CD4-positive, CD25-positive, alpha-beta regulatory T cell (primary cell): Measurements from ENCODE around the gene ZNF483. TPM values are rescaled to one million over a fixed set of nuclear protein-coding genes. Genes with fewer than 3 reads are reported as not detected.
"Not testable (repeated sequence)": the region's sequence is repeated elsewhere in the genome, so short reads cannot be mapped to it uniquely, and the experiment has no call there.

ENCODE experiments used
- ATAC-seq, 2 donors: fragments of 150-1000 bp; cut with Tn5 transposase; one replicate each; pipeline ENCODE4 v1.10.0; 2021; ENCODE audit warnings: low read depth in 2 of 2, moderate number of reproducible peaks in 2 of 2, moderate library complexity in 1 of 2
- DNase-seq, 3 donors: peaks; one replicate each; pipeline versions ENCODE4 v3.0.0 to v3.0.0-alpha.2; 2012 to 2022; ENCODE audit warnings: mixed read lengths in 1 of 3
- H3K27ac ChIP-seq: one replicate; pipeline ENCODE4 v1.7.0; 2013; ENCODE audit warnings: mild to moderate bottlenecking, low read length; ENCODE audit not compliant: insufficient read depth, poor library complexity, severe bottlenecking
- H3K27me3 ChIP-seq: one replicate; pipeline ENCODE4 v1.7.0; 2013; ENCODE audit warnings: low read length; ENCODE audit not compliant: control insufficient read depth, insufficient read depth
- H3K36me3 ChIP-seq: one replicate; pipeline ENCODE4 v1.7.0; 2013; ENCODE audit warnings: mild to moderate bottlenecking, low read length, moderate library complexity; ENCODE audit not compliant: control insufficient read depth, insufficient read depth
- H3K4me1 ChIP-seq: 2 replicates; pipeline ENCODE4 v1.7.0; 2013; ENCODE audit warnings: mild to moderate bottlenecking, low read length; ENCODE audit not compliant: insufficient read depth, control insufficient read depth, poor library complexity, severe bottlenecking
- H3K4me3 ChIP-seq: one replicate; pipeline ENCODE4 v1.7.0; 2013; ENCODE audit warnings: low read depth, mild to moderate bottlenecking, low read length, moderate library complexity
- H3K9me3 ChIP-seq, 2 experiments: 1 replicate in 1 of 2; 2 replicates in 1 of 2; pipeline ENCODE4 v1.7.0; 2013; ENCODE audit warnings: low read length in 2 of 2, mild to moderate bottlenecking in 1 of 2, moderate library complexity in 1 of 2; ENCODE audit not compliant: control insufficient read depth in 2 of 2
- H3K27ac Mint-ChIP-seq, 3 donors: one replicate each; pipeline ENCODE4 v1.8.0; 2020 to 2022; ENCODE audit warnings: mild to moderate bottlenecking in 3 of 3, mixed read lengths in 3 of 3, moderate library complexity in 2 of 3
- H3K27me3 Mint-ChIP-seq: one replicate; pipeline ENCODE4 v1.8.0; 2022; ENCODE audit warnings: mild to moderate bottlenecking, mixed read lengths
- H3K36me3 Mint-ChIP-seq: one replicate; pipeline ENCODE4 v1.8.0; 2020; ENCODE audit warnings: mixed read lengths
- H3K4me1 Mint-ChIP-seq, 4 donors: one replicate each; pipeline ENCODE4 v1.8.0; 2020 to 2022; ENCODE audit warnings: mixed read lengths in 4 of 4, mild to moderate bottlenecking in 1 of 4
- H3K4me3 Mint-ChIP-seq, 4 donors: one replicate each; pipeline ENCODE4 v1.8.0; 2020 to 2022; ENCODE audit warnings: mild to moderate bottlenecking in 4 of 4, mixed read lengths in 4 of 4, moderate library complexity in 3 of 4
- H3K9me3 Mint-ChIP-seq, 7 donors: one replicate each; pipeline ENCODE4 v1.8.0; 2020 to 2022; ENCODE audit warnings: mixed read lengths in 7 of 7, mild to moderate bottlenecking in 3 of 7, moderate library complexity in 2 of 7
- polyA plus RNA-seq, 4 donors: library from polyadenylated mRNA; unstranded; fragments of 300-500 nt; fragmentation: Illumina TruSeq; gene quantifications; one replicate each; pipeline ENCODE4 v1.2.3, GENCODE V29; 2021
- total RNA-seq: library from RNA; stranded (reverse); gene quantifications from one replicate; pipeline ENCODE4 v1.2.3, GENCODE V29; 2022

ZNF483 gene
- total and polyA plus RNA-seq, 5 donors from 2014 or later: 5.5 to 22.1 (median 9.8) TPM

- H3K27ac Mint-ChIP-seq: peak within 1 kb of the TSS; percentile 65 to 98 (median 79)
- H3K4me1 Mint-ChIP-seq: peaks cover 16 to 43% (median 29%) of the 10 kb centered on the region in 4 donors
- H3K36me3 Mint-ChIP-seq: no peaks in the 10 kb centered on the region
- peak within 1 kb of the TSS; percentile 79 for H3K27ac ChIP-seq
- no peaks in the 10 kb centered on the region for H3K9me3 Mint-ChIP-seq
- ATAC-seq (peak; percentile 63 to 64), DNase-seq (peak; percentile 50 to 75 (median 69))
- no peaks in the 10 kb centered on the region for H3K36me3 ChIP-seq
- H3K9me3 ChIP-seq: no peaks in the 10 kb centered on the region
- no peaks in the 10 kb centered on the region for H3K27me3 Mint-ChIP-seq
- H3K27me3 ChIP-seq: no peaks in the 10 kb centered on the region
- peaks cover 12% of the 10 kb centered on the region for H3K4me1 ChIP-seq
- peak within 1 kb of the TSS; percentile 81 to 86 (median 84) for H3K4me3 Mint-ChIP-seq
- H3K4me3 ChIP-seq: peak within 1 kb of the TSS; percentile 85
These were observed 41.0 kb upstream of the ZNF483 start, which contains the start of gene ECPAS for GRCh38 chr9:111483858-111484571. TSS of gene ECPAS (minus strand) at chr9:111484383. CDS start at chr9:111472918, 11,465 bp downstream.

GRCh38 chr9:111484572-111484894 is 40.4 kb upstream of the ZNF483 start:
- Mint-ChIP-seq H3K9me3 (no peaks in the 10 kb centered on the region), H3K27ac (peak overlapping the region; percentile 65 to 98 (median 79)), H3K4me3 (peak overlapping the region; percentile 81 to 86 (median 84)), H3K4me1 (peaks cover 16 to 40% (median 29%) of the 10 kb centered on the region in 4 donors), H3K27me3 (no peaks in the 10 kb centered on the region), H3K36me3 (no peaks in the 10 kb centered on the region)
- DNase-seq (no peak), ATAC-seq (no peak)
- peak overlapping the region; percentile 79 for H3K27ac ChIP-seq
- no peaks in the 10 kb centered on the region for H3K36me3 ChIP-seq
- H3K9me3 ChIP-seq: no peaks in the 10 kb centered on the region
- peaks cover 12% of the 10 kb centered on the region for H3K4me1 ChIP-seq
- no peaks in the 10 kb centered on the region for H3K27me3 ChIP-seq
- H3K4me3 ChIP-seq: peak overlapping the region; percentile 85

- ATAC-seq, H3K36me3 ChIP-seq, H3K4me1 ChIP-seq, DNase-seq, H3K36me3 Mint-ChIP-seq, H3K9me3 Mint-ChIP-seq, H3K27ac Mint-ChIP-seq, H3K27ac ChIP-seq, H3K27me3 ChIP-seq, H3K9me3 ChIP-seq, H3K4me3 Mint-ChIP-seq, H3K4me3 ChIP-seq, H3K4me1 Mint-ChIP-seq: not testable (repeated sequence)
- H3K27me3 Mint-ChIP-seq: peaks cover 11% of the 10 kb centered on the region
These were observed 27.8 kb upstream of the ZNF483 start for GRCh38 chr9:111497196-111497595.

- Histone ChIP-seq H3K36me3 (no peaks in the 10 kb centered on the region), H3K4me3 (no peak overlapping the region), H3K27me3 (no peaks in the 10 kb centered on the region), H3K9me3 (no peaks in the 10 kb centered on the region), H3K4me1 (no peaks in the 10 kb centered on the region), H3K27ac (no peak overlapping the region)
- no peak for ATAC-seq
- H3K27ac Mint-ChIP-seq: no peak overlapping the region
- DNase-seq: no peak
- peaks cover 11% of the 10 kb centered on the region for H3K27me3 Mint-ChIP-seq
- no peaks in the 10 kb centered on the region for H3K36me3 Mint-ChIP-seq
- H3K4me3 Mint-ChIP-seq: no peak overlapping the region
- H3K9me3 Mint-ChIP-seq: no peaks in the 10 kb centered on the region
- no peaks in the 10 kb centered on the region for H3K4me1 Mint-ChIP-seq
These were observed 23.9 kb upstream of the ZNF483 start for GRCh38 chr9:111501005-111501562.

- H3K36me3 ChIP-seq: no peaks in the 10 kb centered on the region
- no peak for DNase-seq
- no peaks in the 10 kb centered on the region for H3K27me3 ChIP-seq
- no peak overlapping the region for H3K27ac ChIP-seq
- H3K9me3 ChIP-seq: no peaks in the 10 kb centered on the region
- no peaks in the 10 kb centered on the region for H3K9me3 Mint-ChIP-seq
- H3K4me3 ChIP-seq: no peak overlapping the region
- no peak for ATAC-seq
- H3K27ac Mint-ChIP-seq: no peak overlapping the region
- H3K4me1 Mint-ChIP-seq: no peaks in the 10 kb centered on the region
- H3K36me3 Mint-ChIP-seq: no peaks in the 10 kb centered on the region
- H3K4me1 ChIP-seq: no peaks in the 10 kb centered on the region
- H3K27me3 Mint-ChIP-seq: peaks cover 11% of the 10 kb centered on the region
- no peak overlapping the region for H3K4me3 Mint-ChIP-seq
These were observed 23.3 kb upstream of the ZNF483 start for GRCh38 chr9:111501648-111502047.

- H3K9me3 Mint-ChIP-seq: no peaks in the 10 kb centered on the region
These were observed 22.5 kb upstream of the ZNF483 start for GRCh38 chr9:111502506-111502905.

GRCh38 chr9:111511581-111511980 is 13.4 kb upstream of the ZNF483 start:
- ATAC-seq, H3K4me3 ChIP-seq, H3K27ac Mint-ChIP-seq: not testable (repeated sequence)

More at GRCh38 chr9:111502506-111502905, 22.5 kb upstream of the ZNF483 start:
- Mint-ChIP-seq H3K36me3 (no peaks in the 10 kb centered on the region), H3K27ac (peak overlapping the region in 1 of 3 donors; percentile 48), H3K4me3 (no peak overlapping the region), H3K4me1 (no peaks in the 10 kb centered on the region), H3K27me3 (peaks cover 8% of the 10 kb centered on the region)
- H3K27ac ChIP-seq: no peak overlapping the region
- no peaks in the 10 kb centered on the region for H3K4me1 ChIP-seq
- H3K36me3 ChIP-seq: no peaks in the 10 kb centered on the region
- ATAC-seq: no peak
- H3K9me3 ChIP-seq: no peaks in the 10 kb centered on the region
- no peaks in the 10 kb centered on the region for H3K27me3 ChIP-seq
- DNase-seq: no peak
- H3K4me3 ChIP-seq: no peak overlapping the region

GRCh38 chr9:111514967-111515366 is 10.0 kb upstream of the ZNF483 start:
- Mint-ChIP-seq H3K27ac (no peak overlapping the region), H3K27me3 (peaks cover 4% of the 10 kb centered on the region), H3K9me3 (peaks cover 0 to 7% (median 2%) of the 10 kb centered on the region in 7 donors), H3K4me3 (no peak overlapping the region), H3K4me1 (no peaks in the 10 kb centered on the region), H3K36me3 (no peaks in the 10 kb centered on the region)
- no peak for ATAC-seq
- Histone ChIP-seq H3K9me3 (no peaks in the 10 kb centered on the region), H3K4me1 (no peaks in the 10 kb centered on the region), H3K27me3 (no peaks in the 10 kb centered on the region), H3K27ac (no peak overlapping the region), H3K4me3 (no peak overlapping the region), H3K36me3 (no peaks in the 10 kb centered on the region)
- DNase-seq: no peak

More at GRCh38 chr9:111511581-111511980, 13.4 kb upstream of the ZNF483 start:
- not testable (repeated sequence) for H3K4me1 Mint-ChIP-seq, H3K27me3 Mint-ChIP-seq, H3K9me3 ChIP-seq, H3K27me3 ChIP-seq, H3K4me3 Mint-ChIP-seq, H3K36me3 Mint-ChIP-seq, DNase-seq, H3K36me3 ChIP-seq, H3K4me1 ChIP-seq, H3K9me3 Mint-ChIP-seq, H3K27ac ChIP-seq
